ENCODE data around the gene CHCHD3.
A peak's percentile ranks its signal among the peaks of the same experiment; 100 is the strongest.

The CHCHD3 gene

GRCh38 chr7:133077394-133077793, 4.5 kb downstream of the CHCHD3 start:
- no peak for DNase-seq

- DNase-seq, result no peak
Measured at GRCh38 chr7:133076142-133076541, 5.7 kb downstream of the CHCHD3 start.

- DNase-seq, result no peak
Measured at GRCh38 chr7:133071506-133071905, 10.4 kb downstream of the CHCHD3 start.

GRCh38 chr7:133070562-133070961, 11.3 kb downstream of the CHCHD3 start:
- DNase-seq, result no peak

GRCh38 chr7:133065301-133065700, 16.6 kb downstream of the CHCHD3 start:
- no peak for DNase-seq

- no peak for DNase-seq
Measured at GRCh38 chr7:133064082-133064820, 17.6 kb downstream of the CHCHD3 start.

GRCh38 chr7:133061792-133062191, 20.1 kb downstream of the CHCHD3 start:
- no peak for DNase-seq

GRCh38 chr7:133061357-133061756, 20.5 kb downstream of the CHCHD3 start:
- peak; percentile 13 for DNase-seq

GRCh38 chr7:133060004-133060403, 21.9 kb downstream of the CHCHD3 start:
- DNase-seq, result no peak

- no peak for DNase-seq
Measured at GRCh38 chr7:133059263-133059662, 22.6 kb downstream of the CHCHD3 start.

- DNase-seq, result peak; percentile 91
Measured at GRCh38 chr7:133056370-133057238, 25.3 kb downstream of the CHCHD3 start.

GRCh38 chr7:133054162-133054840, 27.6 kb downstream of the CHCHD3 start:
- no peak for DNase-seq

- no peak for DNase-seq
Measured at GRCh38 chr7:133053321-133053891, 28.5 kb downstream of the CHCHD3 start.

- DNase-seq, result no peak
Measured at GRCh38 chr7:133052826-133053225, 29.1 kb downstream of the CHCHD3 start.

GRCh38 chr7:133052401-133052756, 29.5 kb downstream of the CHCHD3 start:
- no peak for DNase-seq

GRCh38 chr7:133051719-133052400, 30.0 kb downstream of the CHCHD3 start:
- no peak for DNase-seq

GRCh38 chr7:133051066-133051465, 30.8 kb downstream of the CHCHD3 start:
- peak; percentile 5 for DNase-seq

- no peak for DNase-seq
Measured at GRCh38 chr7:133050200-133050995, 31.5 kb downstream of the CHCHD3 start.

GRCh38 chr7:133048589-133048988, 33.3 kb downstream of the CHCHD3 start:
- DNase-seq, result no peak

GRCh38 chr7:133047321-133047720, 34.6 kb downstream of the CHCHD3 start:
- DNase-seq, result no peak

GRCh38 chr7:133044722-133045473, 37.0 kb downstream of the CHCHD3 start:
- DNase-seq, result no peak

Data from NCI-H1105 treated with DMSO at 0.1 percent for 48 hours (cell line).